ENCODE measurements around the gene GPATCH2L.

DNA sequence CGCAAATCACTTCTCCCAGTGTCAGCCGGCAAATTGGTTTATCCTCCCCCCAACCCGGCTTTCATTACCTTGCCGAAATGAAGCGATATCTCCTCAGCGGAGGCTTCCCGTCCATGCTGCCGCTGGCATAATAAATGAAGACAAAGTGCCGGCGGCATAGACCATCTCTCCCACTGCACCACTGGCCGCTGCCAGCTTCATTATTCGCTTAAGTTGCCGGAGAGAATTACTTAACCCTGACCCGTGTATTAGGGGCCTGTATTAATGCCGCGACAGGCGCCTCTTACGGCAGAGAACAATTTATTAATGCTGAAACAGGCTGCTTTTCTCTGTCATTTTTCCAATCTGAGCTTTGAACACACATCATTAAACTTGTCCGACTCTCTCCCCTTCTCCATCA, 17.5 kb upstream of the GPATCH2L start:
- TF ChIP-seq, protein P1, sequence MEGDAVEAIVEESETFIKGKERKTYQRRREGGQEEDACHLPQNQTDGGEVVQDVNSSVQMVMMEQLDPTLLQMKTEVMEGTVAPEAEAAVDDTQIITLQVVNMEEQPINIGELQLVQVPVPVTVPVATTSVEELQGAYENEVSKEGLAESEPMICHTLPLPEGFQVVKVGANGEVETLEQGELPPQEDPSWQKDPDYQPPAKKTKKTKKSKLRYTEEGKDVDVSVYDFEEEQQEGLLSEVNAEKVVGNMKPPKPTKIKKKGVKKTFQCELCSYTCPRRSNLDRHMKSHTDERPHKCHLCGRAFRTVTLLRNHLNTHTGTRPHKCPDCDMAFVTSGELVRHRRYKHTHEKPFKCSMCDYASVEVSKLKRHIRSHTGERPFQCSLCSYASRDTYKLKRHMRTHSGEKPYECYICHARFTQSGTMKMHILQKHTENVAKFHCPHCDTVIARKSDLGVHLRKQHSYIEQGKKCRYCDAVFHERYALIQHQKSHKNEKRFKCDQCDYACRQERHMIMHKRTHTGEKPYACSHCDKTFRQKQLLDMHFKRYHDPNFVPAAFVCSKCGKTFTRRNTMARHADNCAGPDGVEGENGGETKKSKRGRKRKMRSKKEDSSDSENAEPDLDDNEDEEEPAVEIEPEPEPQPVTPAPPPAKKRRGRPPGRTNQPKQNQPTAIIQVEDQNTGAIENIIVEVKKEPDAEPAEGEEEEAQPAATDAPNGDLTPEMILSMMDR (IDR thresholded peaks at IDR 0.05; ENCODE audit: low read depth, low read length), result no peak
- TF ChIP-seq EZH2phosphoT487 (IDR thresholded peaks at IDR 0.05; ENCODE audit: low read depth), result no peak
